Osteoblast (primary cell): ENCODE data around the gene PRKCE. TPM values are rescaled to one million over a fixed set of nuclear protein-coding genes. Genes with fewer than 3 reads are reported as not detected.
A peak's percentile ranks its signal among the peaks of the same experiment; 100 is the strongest.

Experiments
- DNase-seq: peaks from one replicate; pipeline ENCODE4 v3.0.0; 2011; ENCODE audit warnings: low spot score, mixed read lengths; ENCODE audit not compliant: insufficient read length; ENCODE audit errors: missing footprints
- H2AFZ ChIP-seq: 2 replicates; pipeline ENCODE4 v1.6.0; 2011; ENCODE audit warnings: mild to moderate bottlenecking, low read length
- H3K27ac ChIP-seq: 2 replicates; pipeline ENCODE4 v1.5.1; 2011; ENCODE audit warnings: mild to moderate bottlenecking, low read depth, low read length, moderate library complexity
- H3K27me3 ChIP-seq: 2 replicates; pipeline ENCODE4 v1.6.0; 2012; ENCODE audit warnings: mild to moderate bottlenecking, control low read depth, inconsistent platforms, low read length, moderate library complexity; ENCODE audit not compliant: insufficient read depth
- H3K36me3 ChIP-seq: 2 replicates; pipeline ENCODE4 v1.5.1; 2011; ENCODE audit warnings: mild to moderate bottlenecking, low read length, control low read depth, moderate library complexity; ENCODE audit not compliant: insufficient read depth
- H3K4me1 ChIP-seq: 2 replicates; pipeline ENCODE4 v1.5.1; 2011; ENCODE audit warnings: mild to moderate bottlenecking, low read length, control low read depth, moderate library complexity; ENCODE audit not compliant: insufficient read depth
- H3K4me2 ChIP-seq: 2 replicates; pipeline ENCODE4 v1.6.0; 2011; ENCODE audit warnings: mild to moderate bottlenecking, low read length; ENCODE audit not compliant: insufficient read depth
- H3K4me3 ChIP-seq: fragments of 200-600 bp; sonication (generic); 3 replicates; pipeline ENCODE4 v1.5.1; 2012; ENCODE audit warnings: mild to moderate bottlenecking, low read length, inconsistent platforms; ENCODE audit not compliant: insufficient read depth
- H3K79me2 ChIP-seq: 2 replicates; pipeline ENCODE4 v1.6.0; 2012; ENCODE audit warnings: mild to moderate bottlenecking, low read length, control low read depth, inconsistent platforms; ENCODE audit not compliant: insufficient read depth
- H3K9me3 ChIP-seq: 2 replicates; pipeline ENCODE4 v1.5.1; 2011; ENCODE audit warnings: low read depth, low read length, control low read depth
- H4K20me1 ChIP-seq: 2 replicates; pipeline ENCODE4 v1.6.0; 2012; ENCODE audit warnings: mild to moderate bottlenecking, low read length, control low read depth; ENCODE audit not compliant: insufficient read depth
- CTCF ChIP-seq: IDR thresholded peaks from 2 replicates; pipeline ENCODE4 v1.5.1; 2011; ENCODE audit warnings: mild to moderate bottlenecking, low read depth, low read length, moderate library complexity; ENCODE audit errors: extremely low read depth
- total RNA-seq: library from RNA; depleted of rRNA; stranded (reverse); fragments of >200 nt; gene quantifications from 2 replicates; pipeline ENCODE4 v1.2.3, GENCODE V29; 2012

PRKCE gene
- total RNA-seq, 1 donor: 22.1 TPM

- peak; percentile 78 for DNase-seq
- Histone ChIP-seq H3K36me3 (no peaks in the 10 kb centered on the region), H3K27ac (peak overlapping the region; percentile 89), H4K20me1 (no peaks in the 10 kb centered on the region), H3K4me3 (peak overlapping the region; percentile 62), H3K4me2 (peak overlapping the region; percentile 83), H2AFZ (no peak overlapping the region), H3K9me3 (no peaks in the 10 kb centered on the region), H3K79me2 (no peaks in the 10 kb centered on the region), H3K4me1 (peaks cover 52% of the 10 kb centered on the region), H3K27me3 (no peaks in the 10 kb centered on the region)
- TF ChIP-seq CTCF: no peak
These were observed 416.2 kb downstream of the PRKCE start for GRCh38 chr2:46067501-46068305.

GRCh38 chr2:46068636-46069035 lies 417.2 kb downstream of the PRKCE start:
- peaks cover 54% of the 10 kb centered on the region for H3K4me1 ChIP-seq
- H3K4me2 ChIP-seq: peak overlapping the region; percentile 83
- no peaks in the 10 kb centered on the region for H3K9me3 ChIP-seq
- H3K27me3 ChIP-seq: no peaks in the 10 kb centered on the region
- TF ChIP-seq CTCF: no peak
- H3K79me2 ChIP-seq: no peaks in the 10 kb centered on the region
- H3K27ac ChIP-seq: peak overlapping the region; percentile 89
- DNase-seq: no peak
- no peak overlapping the region for H2AFZ ChIP-seq
- H3K4me3 ChIP-seq: no peak overlapping the region
- H3K36me3 ChIP-seq: no peaks in the 10 kb centered on the region
- no peaks in the 10 kb centered on the region for H4K20me1 ChIP-seq

- H3K4me2 ChIP-seq: no peak overlapping the region
- H3K9me3 ChIP-seq: no peaks in the 10 kb centered on the region
- no peaks in the 10 kb centered on the region for H4K20me1 ChIP-seq
- H3K36me3 ChIP-seq: no peaks in the 10 kb centered on the region
- H3K79me2 ChIP-seq: no peaks in the 10 kb centered on the region
- peaks cover 60% of the 10 kb centered on the region for H3K4me1 ChIP-seq
- H3K27ac ChIP-seq: no peak overlapping the region
- no peak for TF ChIP-seq CTCF
- no peak for DNase-seq
- no peak overlapping the region for H3K4me3 ChIP-seq
- no peak overlapping the region for H2AFZ ChIP-seq
- no peaks in the 10 kb centered on the region for H3K27me3 ChIP-seq
These were observed 419.6 kb downstream of the PRKCE start for GRCh38 chr2:46071074-46071473.

- no peaks in the 10 kb centered on the region for H4K20me1 ChIP-seq
- no peaks in the 10 kb centered on the region for H3K9me3 ChIP-seq
- peak overlapping the region; percentile 77 for H3K4me2 ChIP-seq
- no peaks in the 10 kb centered on the region for H3K36me3 ChIP-seq
- H2AFZ ChIP-seq: no peak overlapping the region
- H3K27me3 ChIP-seq: no peaks in the 10 kb centered on the region
- H3K27ac ChIP-seq: peak overlapping the region; percentile 97
- DNase-seq: no peak
- H3K79me2 ChIP-seq: no peaks in the 10 kb centered on the region
- H3K4me3 ChIP-seq: peak overlapping the region; percentile 17
- H3K4me1 ChIP-seq: peaks cover 59% of the 10 kb centered on the region
- no peak for TF ChIP-seq CTCF
These were observed 420.8 kb downstream of the PRKCE start for GRCh38 chr2:46072101-46072820.
